Nephron (organoid): Measurements from ENCODE around the gene CHN2.

Source experiments
- H3K27ac Mint-ChIP-seq, 3 experiments: 2 replicates each; pipeline ENCODE4 v1.8.0; 2020; ENCODE audit warnings: mixed read lengths in 3 of 3, mild to moderate bottlenecking in 2 of 3, moderate library complexity in 1 of 3
- H3K27me3 Mint-ChIP-seq: 2 replicates; pipeline ENCODE4 v1.8.0; 2021; ENCODE audit warnings: low read depth, mild to moderate bottlenecking, moderate library complexity, mixed read lengths
- H3K36me3 Mint-ChIP-seq: 2 replicates; pipeline ENCODE4 v1.8.0; 2020; ENCODE audit warnings: low read depth, mixed read lengths
- H3K4me1 Mint-ChIP-seq: 2 replicates; pipeline ENCODE4 v1.8.0; 2020; ENCODE audit warnings: mixed read lengths
- H3K4me3 Mint-ChIP-seq, 3 experiments: 2 replicates each; pipeline ENCODE4 v1.8.0; 2020; ENCODE audit warnings: mild to moderate bottlenecking in 3 of 3, mixed read lengths in 3 of 3, moderate library complexity in 2 of 3
- H3K9me3 Mint-ChIP-seq: 2 replicates; pipeline ENCODE4 v1.8.0; 2020; ENCODE audit warnings: mixed read lengths
- CTCF ChIP-seq, 3 experiments: fragments of 200-600 bp; sonication (generic); IDR thresholded peaks; one replicate each; pipeline ENCODE4 v1.5.0; 2021; ENCODE audit warnings: antibody characterized with exemption in 3 of 3; ENCODE audit not compliant: unreplicated experiment in 3 of 3

The CHN2 gene

DNA sequence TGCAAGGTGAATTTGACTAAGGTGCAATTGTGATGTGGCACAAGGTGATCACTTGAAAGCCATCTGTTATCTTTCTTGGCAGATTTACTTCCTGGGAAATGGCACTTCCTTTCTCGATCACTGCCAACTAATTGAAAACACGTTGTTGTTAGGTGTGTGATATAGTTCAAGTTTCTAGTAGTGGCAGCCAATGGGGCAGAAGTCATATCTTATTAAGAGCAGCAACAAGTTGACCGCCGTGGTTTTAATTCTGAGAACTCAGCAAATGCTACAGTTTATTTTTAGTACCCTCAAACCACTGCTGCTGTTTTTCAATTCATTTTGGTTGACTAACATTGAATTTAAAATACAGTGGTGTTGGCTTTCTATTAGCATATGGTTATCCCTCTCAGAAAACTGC is 1.6 kb downstream of the CHN2 start:
- Mint-ChIP-seq H3K4me3 (peak overlapping the region in 2 of 3 experiments; percentile 45 to 69), H3K36me3 (no peaks in the 10 kb centered on the region), H3K27me3 (peaks cover 77% of the 10 kb centered on the region), H3K9me3 (no peaks in the 10 kb centered on the region), H3K4me1 (peaks cover 5% of the 10 kb centered on the region), H3K27ac (no peak overlapping the region)
- TF ChIP-seq CTCF (IDR thresholded peaks at IDR 0.05; ENCODE audit: unreplicated experiment in 3 of 3), result no peak

DNA sequence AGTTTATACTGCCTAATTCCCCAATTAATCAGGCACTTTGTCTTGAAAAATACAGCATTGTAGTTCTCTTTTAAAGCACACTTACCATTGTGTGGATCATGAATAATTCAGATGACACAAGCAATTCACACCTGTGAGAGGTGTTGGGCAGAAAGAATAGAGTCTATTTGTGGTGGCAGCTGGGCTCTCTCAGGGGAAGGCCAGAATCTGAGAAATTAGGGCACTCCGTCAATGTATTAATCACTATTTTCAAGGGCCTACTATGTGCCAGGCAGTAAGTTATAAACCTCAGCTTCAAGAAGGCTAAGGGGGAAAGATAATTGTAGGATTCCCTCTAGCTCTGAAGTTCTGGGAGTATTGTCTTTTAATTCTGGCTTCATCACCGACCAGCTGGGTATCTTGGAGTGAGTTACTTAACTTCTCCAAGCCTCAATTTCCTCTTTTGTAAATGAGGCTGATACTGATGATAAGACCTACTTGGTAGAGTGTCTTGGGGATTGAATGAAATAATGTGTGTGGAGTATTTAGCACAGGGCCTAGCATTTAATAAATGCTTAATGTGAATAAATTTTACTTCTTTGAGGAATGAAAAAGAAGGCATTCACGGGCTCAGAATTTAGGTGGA is 2.5 kb downstream of the CHN2 start:
- peaks cover 68% of the 10 kb centered on the region for H3K27me3 Mint-ChIP-seq
- peaks cover 5% of the 10 kb centered on the region for H3K4me1 Mint-ChIP-seq
- no peak for TF ChIP-seq CTCF (IDR thresholded peaks at IDR 0.05; ENCODE audit: unreplicated experiment in 3 of 3)
- peak overlapping the region in 1 of 3 experiments; percentile 69 for H3K4me3 Mint-ChIP-seq
- H3K27ac Mint-ChIP-seq, result no peak overlapping the region
- no peaks in the 10 kb centered on the region for H3K36me3 Mint-ChIP-seq
- H3K9me3 Mint-ChIP-seq, result no peaks in the 10 kb centered on the region

- Mint-ChIP-seq H3K27me3 (peaks cover 60% of the 10 kb centered on the region), H3K27ac (no peak overlapping the region), H3K4me3 (no peak overlapping the region), H3K36me3 (no peaks in the 10 kb centered on the region), H3K9me3 (no peaks in the 10 kb centered on the region), H3K4me1 (peaks cover 5% of the 10 kb centered on the region)
- TF ChIP-seq CTCF (IDR thresholded peaks at IDR 0.05; ENCODE audit: unreplicated experiment in 3 of 3), result no peak
These were observed 3.3 kb downstream of the CHN2 start for GRCh38 chr7:29197916-29198315.

- H3K27ac Mint-ChIP-seq, result no peak overlapping the region
- peaks cover 5% of the 10 kb centered on the region for H3K4me1 Mint-ChIP-seq
- H3K27me3 Mint-ChIP-seq, result peaks cover 42% of the 10 kb centered on the region
- no peak for TF ChIP-seq CTCF (IDR thresholded peaks at IDR 0.05; ENCODE audit: unreplicated experiment in 3 of 3)
- H3K36me3 Mint-ChIP-seq, result no peaks in the 10 kb centered on the region
- no peak overlapping the region for H3K4me3 Mint-ChIP-seq
- no peaks in the 10 kb centered on the region for H3K9me3 Mint-ChIP-seq
These were observed 5.2 kb downstream of the CHN2 start for GRCh38 chr7:29199776-29200175.

- Mint-ChIP-seq H3K4me3 (no peak overlapping the region), H3K36me3 (no peaks in the 10 kb centered on the region), H3K27ac (no peak overlapping the region), H3K4me1 (no peaks in the 10 kb centered on the region), H3K27me3 (peaks cover 18% of the 10 kb centered on the region), H3K9me3 (no peaks in the 10 kb centered on the region)
- TF ChIP-seq CTCF (IDR thresholded peaks at IDR 0.05; ENCODE audit: unreplicated experiment in 3 of 3), result no peak
These were observed 8.1 kb downstream of the CHN2 start for GRCh38 chr7:29202651-29203069.
